SK-N-SH treated with all-trans-retinoic acid at 6 μM for 48 hours (cell line): ENCODE results near the gene CYP4F12.

ENCODE experiments used
- ATAC-seq: fragments of 200-7000 bp; cut with Tn5 transposase; 3 replicates; pipeline ENCODE4 v1.9.1; 2020; ENCODE audit warnings: mild to moderate bottlenecking, moderate library complexity
- ARNTL ChIP-seq: fragments of 450-650 bp; formaldehyde crosslinking; IDR thresholded peaks from 2 replicates; pipeline ENCODE4 v1.5.0; 2020; ENCODE audit warnings: low read depth, mild to moderate bottlenecking, moderate library complexity, borderline replicate concordance
- BACH2 ChIP-seq: fragments of 250-450 bp; sonication (Bioruptor Pico); IDR thresholded peaks from 2 replicates; pipeline ENCODE4 v1.9.0; 2021; ENCODE audit warnings: mild to moderate bottlenecking, borderline replicate concordance
- CREB5 ChIP-seq: fragments of 250-450 bp; sonication (Bioruptor Pico); IDR thresholded peaks from 2 replicates; pipeline ENCODE4 v1.5.1; 2020; ENCODE audit warnings: low read depth, mild to moderate bottlenecking, moderate library complexity
- CSDC2 ChIP-seq: fragments of 250-450 bp; sonication (Bioruptor Pico); IDR thresholded peaks from 2 replicates; pipeline ENCODE4 v1.5.0; 2020; ENCODE audit warnings: mild to moderate bottlenecking, moderate library complexity
- GLIS3 ChIP-seq: fragments of 250-450 bp; sonication (Bioruptor Pico); IDR thresholded peaks from 2 replicates; pipeline ENCODE4 v1.5.0; 2020; ENCODE audit warnings: mild to moderate bottlenecking, moderate library complexity
- ISL1 ChIP-seq: fragments of 250-450 bp; sonication (Bioruptor Pico); IDR thresholded peaks from 2 replicates; pipeline ENCODE4 v2.1.2; 2022; ENCODE audit warnings: mild to moderate bottlenecking, moderate library complexity
- OSR1 ChIP-seq: fragments of 250-450 bp; sonication (Bioruptor Pico); IDR thresholded peaks from 2 replicates; pipeline ENCODE4 v1.8.0; 2022; ENCODE audit warnings: moderate library complexity, mild to moderate bottlenecking, inconsistent platforms
- POU6F1 ChIP-seq: fragments of 250-450 bp; sonication (Bioruptor Pico); IDR thresholded peaks from 2 replicates; pipeline ENCODE4 v1.8.0; 2021; ENCODE audit warnings: low read depth, mild to moderate bottlenecking, moderate library complexity, borderline replicate concordance
- PPARA ChIP-seq: fragments of 250-450 bp; sonication (Bioruptor Pico); IDR thresholded peaks from 2 replicates; pipeline ENCODE4 v1.5.0; 2020; ENCODE audit warnings: mild to moderate bottlenecking, borderline replicate concordance
- RARB ChIP-seq: fragments of 250-450 bp; sonication (Bioruptor Pico); IDR thresholded peaks from 2 replicates; pipeline ENCODE4 v1.8.0; 2021; ENCODE audit warnings: mild to moderate bottlenecking, moderate library complexity
- SNAI2 ChIP-seq: fragments of 250-450 bp; sonication (Bioruptor Pico); IDR thresholded peaks from 2 replicates; pipeline ENCODE4 v1.5.0; 2020; ENCODE audit warnings: mild to moderate bottlenecking, moderate library complexity
- TCF4 ChIP-seq: fragments of 250-450 bp; sonication (Bioruptor Pico); IDR thresholded peaks from 2 replicates; pipeline ENCODE4 v1.8.0; 2021; ENCODE audit warnings: mild to moderate bottlenecking, moderate library complexity, borderline replicate concordance
- TOX ChIP-seq: fragments of 250-450 bp; sonication (Bioruptor Pico); IDR thresholded peaks from 2 replicates; pipeline ENCODE4 v1.8.0; 2021; ENCODE audit warnings: mild to moderate bottlenecking, moderate library complexity, borderline replicate concordance
- TSHZ2 ChIP-seq: fragments of 250-450 bp; sonication (Bioruptor Pico); IDR thresholded peaks from 2 replicates; pipeline ENCODE4 v1.5.0; 2020; ENCODE audit warnings: mild to moderate bottlenecking, moderate library complexity
- ZC3H10 ChIP-seq: fragments of 250-450 bp; sonication (Bioruptor Pico); IDR thresholded peaks from 2 replicates; pipeline ENCODE4 v1.5.1; 2021; ENCODE audit warnings: mild to moderate bottlenecking, moderate library complexity
- ZFP3 ChIP-seq: fragments of 250-450 bp; sonication (Bioruptor Pico); IDR thresholded peaks from 2 replicates; pipeline ENCODE4 v1.5.0; 2020; ENCODE audit warnings: mild to moderate bottlenecking, moderate library complexity
- ZFP30 ChIP-seq: fragments of 450-650 bp; formaldehyde crosslinking; IDR thresholded peaks from 2 replicates; pipeline ENCODE4 v1.5.0; 2022; ENCODE audit warnings: mild to moderate bottlenecking, moderate library complexity
- ZNF565 ChIP-seq: fragments of 450-650 bp; formaldehyde crosslinking; conservative IDR thresholded peaks from 2 replicates; pipeline ENCODE4 v1.5.0; 2020; ENCODE audit warnings: low read depth, mild to moderate bottlenecking, moderate library complexity
- ZNF70 ChIP-seq: fragments of 450-650 bp; formaldehyde crosslinking; IDR thresholded peaks from 2 replicates; pipeline ENCODE4 v1.5.0; 2020; ENCODE audit warnings: mild to moderate bottlenecking, moderate library complexity
- ZNF8 ChIP-seq: fragments of 450-650 bp; formaldehyde crosslinking; IDR thresholded peaks from 2 replicates; pipeline ENCODE4 v1.5.0; 2020; ENCODE audit warnings: mild to moderate bottlenecking, moderate library complexity
- TF ChIP-seq, protein P1 (sequence below): fragments of 250-450 bp; sonication (Bioruptor Pico); IDR thresholded peaks from 2 replicates; pipeline ENCODE4 v1.8.0; 2020; ENCODE audit warnings: mild to moderate bottlenecking, moderate library complexity, borderline replicate concordance
- TF ChIP-seq, protein P2 (sequence below): fragments of 250-450 bp; sonication (Bioruptor Pico); IDR thresholded peaks from 2 replicates; pipeline ENCODE4 v1.5.1; 2021; ENCODE audit warnings: mild to moderate bottlenecking, moderate library complexity

Gene CYP4F12

DNA sequence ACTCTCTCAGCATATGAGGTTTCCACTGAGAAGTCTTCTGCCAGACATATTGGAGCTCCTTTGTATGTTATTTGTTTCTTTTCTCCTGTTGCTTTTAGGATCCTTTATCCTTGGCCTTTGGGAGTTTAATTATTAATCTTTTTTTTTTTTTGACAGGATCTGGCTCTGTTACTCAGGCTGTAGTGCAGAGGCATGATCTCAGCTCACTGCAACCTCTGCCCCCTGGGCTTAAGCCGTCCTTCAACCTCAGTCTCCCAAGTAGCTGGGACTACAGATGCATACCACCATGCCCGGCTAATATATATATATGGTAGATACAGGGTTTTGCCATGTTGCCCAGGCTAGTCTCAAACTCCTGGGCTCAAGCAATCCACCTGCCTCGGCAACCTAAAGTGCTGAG, 38.8 kb upstream of the CYP4F12 start:
- TF ChIP-seq CREB5 (no peak), ZFP30 (CRISPR knock-in tag) (no peak), OSR1 (CRISPR knock-in tag) (no peak), ZNF8 (CRISPR knock-in tag) (no peak), PPARA (CRISPR knock-in tag) (no peak), ISL1 (no peak), CSDC2 (CRISPR knock-in tag) (no peak), TCF4 (CRISPR knock-in tag) (no peak), ZC3H10 (CRISPR knock-in tag) (no peak), SNAI2 (CRISPR knock-in tag) (no peak)
- no peak for ATAC-seq

DNA sequence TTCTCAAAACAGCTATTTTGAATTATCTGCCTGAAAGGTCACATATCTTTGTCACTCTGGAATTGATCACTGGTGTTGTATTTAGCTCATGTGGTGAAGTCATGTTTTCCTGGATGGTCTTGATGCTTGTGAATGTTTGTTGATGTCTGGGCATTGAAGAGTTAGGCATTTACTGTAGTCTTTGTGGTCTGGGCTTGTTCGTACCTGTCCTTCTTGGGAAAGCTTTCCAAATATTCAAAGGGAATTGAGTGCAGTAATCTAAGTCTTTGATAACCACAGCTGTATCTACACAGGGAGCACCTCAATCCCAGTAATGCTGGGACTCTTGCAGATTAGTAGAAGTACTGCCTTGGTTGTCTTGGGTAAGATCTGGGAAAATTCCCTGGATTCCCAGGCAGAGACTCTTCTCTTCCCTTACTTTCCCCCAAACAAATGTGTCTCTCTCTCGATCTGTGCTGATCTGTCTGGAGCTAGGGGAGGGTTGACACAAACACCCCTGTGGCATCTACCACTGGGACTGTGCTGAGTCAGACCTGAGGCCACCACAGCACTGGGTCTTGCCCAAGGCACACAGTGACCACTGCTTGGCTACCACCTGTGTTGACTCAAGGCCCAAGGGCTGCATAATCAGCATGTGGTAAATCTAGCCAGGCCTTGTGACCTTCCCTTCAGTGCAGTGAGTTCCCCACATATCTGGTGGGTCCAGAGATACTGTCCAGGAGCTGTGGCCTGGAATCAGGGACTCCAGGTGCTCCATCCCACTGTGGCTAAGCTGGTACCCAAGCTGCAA, 37.7 kb upstream of the CYP4F12 start:
- TF ChIP-seq PPARA (CRISPR knock-in tag) (no peak), ZC3H10 (CRISPR knock-in tag) (no peak), ZNF565 (CRISPR knock-in tag) (no peak), ZFP30 (CRISPR knock-in tag) (no peak), ARNTL (CRISPR knock-in tag) (no peak), ZNF8 (CRISPR knock-in tag) (no peak), CREB5 (no peak), ZNF70 (CRISPR knock-in tag) (no peak), ISL1 (no peak), OSR1 (CRISPR knock-in tag) (no peak), TOX (CRISPR knock-in tag) (no peak)
- TF ChIP-seq, protein P1, sequence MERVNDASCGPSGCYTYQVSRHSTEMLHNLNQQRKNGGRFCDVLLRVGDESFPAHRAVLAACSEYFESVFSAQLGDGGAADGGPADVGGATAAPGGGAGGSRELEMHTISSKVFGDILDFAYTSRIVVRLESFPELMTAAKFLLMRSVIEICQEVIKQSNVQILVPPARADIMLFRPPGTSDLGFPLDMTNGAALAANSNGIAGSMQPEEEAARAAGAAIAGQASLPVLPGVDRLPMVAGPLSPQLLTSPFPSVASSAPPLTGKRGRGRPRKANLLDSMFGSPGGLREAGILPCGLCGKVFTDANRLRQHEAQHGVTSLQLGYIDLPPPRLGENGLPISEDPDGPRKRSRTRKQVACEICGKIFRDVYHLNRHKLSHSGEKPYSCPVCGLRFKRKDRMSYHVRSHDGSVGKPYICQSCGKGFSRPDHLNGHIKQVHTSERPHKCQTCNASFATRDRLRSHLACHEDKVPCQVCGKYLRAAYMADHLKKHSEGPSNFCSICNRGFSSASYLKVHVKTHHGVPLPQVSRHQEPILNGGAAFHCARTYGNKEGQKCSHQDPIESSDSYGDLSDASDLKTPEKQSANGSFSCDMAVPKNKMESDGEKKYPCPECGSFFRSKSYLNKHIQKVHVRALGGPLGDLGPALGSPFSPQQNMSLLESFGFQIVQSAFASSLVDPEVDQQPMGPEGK (CRISPR knock-in tag) = no peak
- TF ChIP-seq, protein P2, sequence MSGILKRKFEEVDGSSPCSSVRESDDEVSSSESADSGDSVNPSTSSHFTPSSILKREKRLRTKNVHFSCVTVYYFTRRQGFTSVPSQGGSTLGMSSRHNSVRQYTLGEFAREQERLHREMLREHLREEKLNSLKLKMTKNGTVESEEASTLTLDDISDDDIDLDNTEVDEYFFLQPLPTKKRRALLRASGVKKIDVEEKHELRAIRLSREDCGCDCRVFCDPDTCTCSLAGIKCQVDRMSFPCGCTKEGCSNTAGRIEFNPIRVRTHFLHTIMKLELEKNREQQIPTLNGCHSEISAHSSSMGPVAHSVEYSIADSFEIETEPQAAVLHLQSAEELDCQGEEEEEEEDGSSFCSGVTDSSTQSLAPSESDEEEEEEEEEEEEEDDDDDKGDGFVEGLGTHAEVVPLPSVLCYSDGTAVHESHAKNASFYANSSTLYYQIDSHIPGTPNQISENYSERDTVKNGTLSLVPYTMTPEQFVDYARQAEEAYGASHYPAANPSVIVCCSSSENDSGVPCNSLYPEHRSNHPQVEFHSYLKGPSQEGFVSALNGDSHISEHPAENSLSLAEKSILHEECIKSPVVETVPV (CRISPR knock-in tag) = no peak
- ATAC-seq = no peak

GRCh38 chr19:15636026-15636425, 36.9 kb upstream of the CYP4F12 start:
- ATAC-seq = no peak
- TF ChIP-seq, protein P1 (CRISPR knock-in tag) = no peak
- TF ChIP-seq ZC3H10 (CRISPR knock-in tag) (no peak), RARB (CRISPR knock-in tag) (no peak), TCF4 (CRISPR knock-in tag) (no peak)

GRCh38 chr19:15639596-15639995, 33.3 kb upstream of the CYP4F12 start:
- ATAC-seq = no peak
- TF ChIP-seq CSDC2 (CRISPR knock-in tag) (no peak), TSHZ2 (CRISPR knock-in tag) (no peak), ZFP3 (CRISPR knock-in tag) (no peak), ZNF565 (CRISPR knock-in tag) (no peak), GLIS3 (CRISPR knock-in tag) (no peak), ISL1 (no peak), ZNF8 (CRISPR knock-in tag) (no peak), OSR1 (CRISPR knock-in tag) (no peak), ZNF70 (CRISPR knock-in tag) (no peak), BACH2 (CRISPR knock-in tag) (no peak), PPARA (CRISPR knock-in tag) (no peak), ZFP30 (CRISPR knock-in tag) (no peak), POU6F1 (CRISPR knock-in tag) (no peak)
